HG03045 (cell line): Measurements from ENCODE around the gene RAET1L.
"Not testable (repeated sequence)": the region's sequence is repeated elsewhere in the genome, so short reads cannot be mapped to it uniquely, and the experiment has no call there.

ENCODE experiments used
- ATAC-seq: cut with Tn5 transposase; IDR thresholded peaks from one replicate; pipeline ENCODE4 v1.9.1; 2021; ENCODE audit warnings: mild to moderate bottlenecking, moderate library complexity; ENCODE audit not compliant: unreplicated experiment

Gene RAET1L

GRCh38 chr6:149995971-149996370 lies 29.4 kb downstream of the RAET1L start:
- ATAC-seq: no peak

- no peak for ATAC-seq
These were observed 30.0 kb downstream of the RAET1L start for GRCh38 chr6:149995235-149995750.

GRCh38 chr6:149991838-149992237 lies 33.5 kb downstream of the RAET1L start:
- ATAC-seq: no peak

- not testable (repeated sequence) for ATAC-seq
These were observed 33.9 kb downstream of the RAET1L start for GRCh38 chr6:149991472-149991795.

- ATAC-seq: no peak
These were observed 34.5 kb downstream of the RAET1L start for GRCh38 chr6:149990661-149991471.

- ATAC-seq: no peak
These were observed 35.1 kb downstream of the RAET1L start for GRCh38 chr6:149990212-149990660.

GRCh38 chr6:149988550-149989346 lies 36.6 kb downstream of the RAET1L start:
- ATAC-seq: no peak

GRCh38 chr6:149987602-149988107 lies 37.7 kb downstream of the RAET1L start:
- no peak for ATAC-seq

- ATAC-seq: no peak
These were observed 39.8 kb downstream of the RAET1L start for GRCh38 chr6:149985481-149985937.

GRCh38 chr6:149984773-149985172 lies 40.6 kb downstream of the RAET1L start:
- no peak for ATAC-seq

GRCh38 chr6:149983145-149983544 lies 42.2 kb downstream of the RAET1L start:
- no peak for ATAC-seq

- ATAC-seq: no peak
These were observed 46.0 kb downstream of the RAET1L start for GRCh38 chr6:149979293-149979692.

- ATAC-seq: no peak
These were observed 46.7 kb downstream of the RAET1L start for GRCh38 chr6:149978610-149979009.

- ATAC-seq: no peak
These were observed 48.1 kb downstream of the RAET1L start for GRCh38 chr6:149977221-149977620.

GRCh38 chr6:149975400-149975799 lies 49.9 kb downstream of the RAET1L start:
- no peak for ATAC-seq

- no peak for ATAC-seq
These were observed 50.5 kb downstream of the RAET1L start for GRCh38 chr6:149974825-149975224.

- not testable (repeated sequence) for ATAC-seq
These were observed 50.9 kb downstream of the RAET1L start for GRCh38 chr6:149974394-149974793.

- no peak for ATAC-seq
These were observed 55.7 kb downstream of the RAET1L start for GRCh38 chr6:149969635-149970034.

GRCh38 chr6:149968909-149969308 lies 56.4 kb downstream of the RAET1L start:
- not testable (repeated sequence) for ATAC-seq
